ENCODE measurements around the gene MPZL1. TPM values are rescaled to one million over a fixed set of nuclear protein-coding genes. Genes with fewer than 3 reads are reported as not detected.

The MPZL1 gene
- total RNA-seq, 1 experiment from 2014 or later, result 71.7 TPM

DNA sequence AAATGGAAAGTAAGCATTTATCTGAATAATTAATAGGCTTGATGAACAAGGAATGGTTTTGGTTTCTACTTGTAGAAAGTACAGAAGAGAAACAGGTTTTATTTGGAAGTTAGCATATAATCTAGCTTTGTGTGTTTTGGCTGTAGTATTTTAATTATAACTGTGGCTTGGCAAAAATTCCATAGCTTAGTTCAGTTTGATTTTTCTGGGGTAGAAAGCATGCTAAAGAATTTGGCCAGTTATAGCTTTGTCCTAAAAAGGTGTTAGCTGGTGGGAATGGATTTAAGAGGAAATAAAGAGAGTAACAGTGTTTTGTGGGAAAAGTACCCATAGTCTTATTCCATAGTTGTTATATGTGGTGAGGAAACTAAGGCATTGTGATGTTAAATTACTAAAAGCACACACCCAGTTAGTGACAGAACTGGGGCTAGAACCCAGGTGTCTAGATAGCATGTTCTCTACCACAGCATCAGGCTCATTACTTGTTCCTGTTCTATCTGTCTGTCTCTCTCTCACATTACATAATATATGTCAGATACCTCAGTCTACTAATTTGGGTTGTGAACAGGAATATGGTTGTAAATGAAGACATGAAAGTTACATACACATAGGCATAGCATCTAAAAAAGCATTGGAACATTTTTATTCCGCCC is 55.0 kb downstream of the MPZL1 start:
- DNase-seq (ENCODE audit: low spot score), result no peak
- POLR2A ChIA-PET, result no interaction called here
- H3K4me3 Mint-ChIP-seq, result no peak overlapping the region
- H3K36me3 Mint-ChIP-seq, result peaks cover 69% of the 10 kb centered on the region
- H3K9me3 Mint-ChIP-seq, result peaks cover 13% of the 10 kb centered on the region
- no peak for ATAC-seq
- CTCF ChIA-PET, result no interaction called here
- H3K4me1 Mint-ChIP-seq, result no peaks in the 10 kb centered on the region
- TF ChIP-seq ZNF317 (CRISPR knock-in tag; IDR thresholded peaks at IDR 0.05; ENCODE audit: borderline replicate concordance, low read depth) (no peak), GABPB1 (CRISPR knock-in tag; IDR thresholded peaks at IDR 0.05) (no peak), ETV6 (CRISPR knock-in tag; IDR thresholded peaks at IDR 0.05) (no peak), CREM (CRISPR knock-in tag; IDR thresholded peaks at IDR 0.05) (no peak), SP1 (CRISPR knock-in tag; conservative IDR thresholded peaks at IDR 0.05) (no peak), JUN (CRISPR knock-in tag; IDR thresholded peaks at IDR 0.05) (no peak), MYBL2 (CRISPR knock-in tag; IDR thresholded peaks at IDR 0.05) (no peak), KAT7 (CRISPR knock-in tag; IDR thresholded peaks at IDR 0.05; ENCODE audit: borderline replicate concordance) (no peak), ATF1 (CRISPR knock-in tag; IDR thresholded peaks at IDR 0.05) (no peak), RORB (CRISPR knock-in tag; IDR thresholded peaks at IDR 0.05) (no peak), ELF4 (CRISPR knock-in tag; IDR thresholded peaks at IDR 0.05; ENCODE audit: low read depth) (no peak)
- TF ChIP-seq, protein P1, sequence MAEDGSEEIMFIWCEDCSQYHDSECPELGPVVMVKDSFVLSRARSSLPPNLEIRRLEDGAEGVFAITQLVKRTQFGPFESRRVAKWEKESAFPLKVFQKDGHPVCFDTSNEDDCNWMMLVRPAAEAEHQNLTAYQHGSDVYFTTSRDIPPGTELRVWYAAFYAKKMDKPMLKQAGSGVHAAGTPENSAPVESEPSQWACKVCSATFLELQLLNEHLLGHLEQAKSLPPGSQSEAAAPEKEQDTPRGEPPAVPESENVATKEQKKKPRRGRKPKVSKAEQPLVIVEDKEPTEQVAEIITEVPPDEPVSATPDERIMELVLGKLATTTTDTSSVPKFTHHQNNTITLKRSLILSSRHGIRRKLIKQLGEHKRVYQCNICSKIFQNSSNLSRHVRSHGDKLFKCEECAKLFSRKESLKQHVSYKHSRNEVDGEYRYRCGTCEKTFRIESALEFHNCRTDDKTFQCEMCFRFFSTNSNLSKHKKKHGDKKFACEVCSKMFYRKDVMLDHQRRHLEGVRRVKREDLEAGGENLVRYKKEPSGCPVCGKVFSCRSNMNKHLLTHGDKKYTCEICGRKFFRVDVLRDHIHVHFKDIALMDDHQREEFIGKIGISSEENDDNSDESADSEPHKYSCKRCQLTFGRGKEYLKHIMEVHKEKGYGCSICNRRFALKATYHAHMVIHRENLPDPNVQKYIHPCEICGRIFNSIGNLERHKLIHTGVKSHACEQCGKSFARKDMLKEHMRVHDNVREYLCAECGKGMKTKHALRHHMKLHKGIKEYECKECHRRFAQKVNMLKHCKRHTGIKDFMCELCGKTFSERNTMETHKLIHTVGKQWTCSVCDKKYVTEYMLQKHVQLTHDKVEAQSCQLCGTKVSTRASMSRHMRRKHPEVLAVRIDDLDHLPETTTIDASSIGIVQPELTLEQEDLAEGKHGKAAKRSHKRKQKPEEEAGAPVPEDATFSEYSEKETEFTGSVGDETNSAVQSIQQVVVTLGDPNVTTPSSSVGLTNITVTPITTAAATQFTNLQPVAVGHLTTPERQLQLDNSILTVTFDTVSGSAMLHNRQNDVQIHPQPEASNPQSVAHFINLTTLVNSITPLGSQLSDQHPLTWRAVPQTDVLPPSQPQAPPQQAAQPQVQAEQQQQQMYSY (CRISPR knock-in tag; IDR thresholded peaks at IDR 0.05), result no peak
- TF ChIP-seq, protein P2, sequence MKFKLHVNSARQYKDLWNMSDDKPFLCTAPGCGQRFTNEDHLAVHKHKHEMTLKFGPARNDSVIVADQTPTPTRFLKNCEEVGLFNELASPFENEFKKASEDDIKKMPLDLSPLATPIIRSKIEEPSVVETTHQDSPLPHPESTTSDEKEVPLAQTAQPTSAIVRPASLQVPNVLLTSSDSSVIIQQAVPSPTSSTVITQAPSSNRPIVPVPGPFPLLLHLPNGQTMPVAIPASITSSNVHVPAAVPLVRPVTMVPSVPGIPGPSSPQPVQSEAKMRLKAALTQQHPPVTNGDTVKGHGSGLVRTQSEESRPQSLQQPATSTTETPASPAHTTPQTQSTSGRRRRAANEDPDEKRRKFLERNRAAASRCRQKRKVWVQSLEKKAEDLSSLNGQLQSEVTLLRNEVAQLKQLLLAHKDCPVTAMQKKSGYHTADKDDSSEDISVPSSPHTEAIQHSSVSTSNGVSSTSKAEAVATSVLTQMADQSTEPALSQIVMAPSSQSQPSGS (CRISPR knock-in tag; IDR thresholded peaks at IDR 0.05; ENCODE audit: borderline replicate concordance, low read depth), result no peak
- TF ChIP-seq, protein P3, sequence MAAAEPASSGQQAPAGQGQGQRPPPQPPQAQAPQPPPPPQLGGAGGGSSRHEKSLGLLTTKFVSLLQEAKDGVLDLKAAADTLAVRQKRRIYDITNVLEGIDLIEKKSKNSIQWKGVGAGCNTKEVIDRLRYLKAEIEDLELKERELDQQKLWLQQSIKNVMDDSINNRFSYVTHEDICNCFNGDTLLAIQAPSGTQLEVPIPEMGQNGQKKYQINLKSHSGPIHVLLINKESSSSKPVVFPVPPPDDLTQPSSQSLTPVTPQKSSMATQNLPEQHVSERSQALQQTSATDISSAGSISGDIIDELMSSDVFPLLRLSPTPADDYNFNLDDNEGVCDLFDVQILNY (CRISPR knock-in tag; IDR thresholded peaks at IDR 0.05), result no peak
- TF ChIP-seq, protein P4, sequence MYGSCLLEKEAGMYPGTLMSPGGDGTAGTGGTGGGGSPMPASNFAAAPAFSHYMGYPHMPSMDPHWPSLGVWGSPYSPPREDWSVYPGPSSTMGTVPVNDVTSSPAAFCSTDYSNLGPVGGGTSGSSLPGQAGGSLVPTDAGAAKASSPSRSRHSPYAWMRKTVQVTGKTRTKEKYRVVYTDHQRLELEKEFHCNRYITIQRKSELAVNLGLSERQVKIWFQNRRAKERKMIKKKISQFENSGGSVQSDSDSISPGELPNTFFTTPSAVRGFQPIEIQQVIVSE (CRISPR knock-in tag; IDR thresholded peaks at IDR 0.05; ENCODE audit: borderline replicate concordance), result no peak
- TF ChIP-seq, protein P5, sequence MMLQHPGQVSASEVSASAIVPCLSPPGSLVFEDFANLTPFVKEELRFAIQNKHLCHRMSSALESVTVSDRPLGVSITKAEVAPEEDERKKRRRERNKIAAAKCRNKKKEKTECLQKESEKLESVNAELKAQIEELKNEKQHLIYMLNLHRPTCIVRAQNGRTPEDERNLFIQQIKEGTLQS (CRISPR knock-in tag; conservative IDR thresholded peaks at IDR 0.05), result no peak
- TF ChIP-seq, protein P6, sequence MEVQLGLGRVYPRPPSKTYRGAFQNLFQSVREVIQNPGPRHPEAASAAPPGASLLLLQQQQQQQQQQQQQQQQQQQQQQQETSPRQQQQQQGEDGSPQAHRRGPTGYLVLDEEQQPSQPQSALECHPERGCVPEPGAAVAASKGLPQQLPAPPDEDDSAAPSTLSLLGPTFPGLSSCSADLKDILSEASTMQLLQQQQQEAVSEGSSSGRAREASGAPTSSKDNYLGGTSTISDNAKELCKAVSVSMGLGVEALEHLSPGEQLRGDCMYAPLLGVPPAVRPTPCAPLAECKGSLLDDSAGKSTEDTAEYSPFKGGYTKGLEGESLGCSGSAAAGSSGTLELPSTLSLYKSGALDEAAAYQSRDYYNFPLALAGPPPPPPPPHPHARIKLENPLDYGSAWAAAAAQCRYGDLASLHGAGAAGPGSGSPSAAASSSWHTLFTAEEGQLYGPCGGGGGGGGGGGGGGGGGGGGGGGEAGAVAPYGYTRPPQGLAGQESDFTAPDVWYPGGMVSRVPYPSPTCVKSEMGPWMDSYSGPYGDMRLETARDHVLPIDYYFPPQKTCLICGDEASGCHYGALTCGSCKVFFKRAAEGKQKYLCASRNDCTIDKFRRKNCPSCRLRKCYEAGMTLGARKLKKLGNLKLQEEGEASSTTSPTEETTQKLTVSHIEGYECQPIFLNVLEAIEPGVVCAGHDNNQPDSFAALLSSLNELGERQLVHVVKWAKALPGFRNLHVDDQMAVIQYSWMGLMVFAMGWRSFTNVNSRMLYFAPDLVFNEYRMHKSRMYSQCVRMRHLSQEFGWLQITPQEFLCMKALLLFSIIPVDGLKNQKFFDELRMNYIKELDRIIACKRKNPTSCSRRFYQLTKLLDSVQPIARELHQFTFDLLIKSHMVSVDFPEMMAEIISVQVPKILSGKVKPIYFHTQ (CRISPR knock-in tag; IDR thresholded peaks at IDR 0.05), result no peak
- TF ChIP-seq, protein P7, sequence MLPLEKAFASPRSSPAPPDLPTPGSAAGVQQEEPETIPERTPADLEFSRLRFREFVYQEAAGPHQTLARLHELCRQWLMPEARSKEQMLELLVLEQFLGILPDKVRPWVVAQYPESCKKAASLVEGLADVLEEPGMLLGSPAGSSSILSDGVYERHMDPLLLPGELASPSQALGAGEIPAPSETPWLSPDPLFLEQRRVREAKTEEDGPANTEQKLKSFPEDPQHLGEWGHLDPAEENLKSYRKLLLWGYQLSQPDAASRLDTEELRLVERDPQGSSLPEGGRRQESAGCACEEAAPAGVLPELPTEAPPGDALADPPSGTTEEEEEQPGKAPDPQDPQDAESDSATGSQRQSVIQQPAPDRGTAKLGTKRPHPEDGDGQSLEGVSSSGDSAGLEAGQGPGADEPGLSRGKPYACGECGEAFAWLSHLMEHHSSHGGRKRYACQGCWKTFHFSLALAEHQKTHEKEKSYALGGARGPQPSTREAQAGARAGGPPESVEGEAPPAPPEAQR (CRISPR knock-in tag; IDR thresholded peaks at IDR 0.05), result no peak
- peaks cover 20% of the 10 kb centered on the region for H3K27me3 Mint-ChIP-seq (ENCODE audit: low read depth)
- no peak overlapping the region for H3K27ac Mint-ChIP-seq

Data from WTC11 (cell line).